PC-9 (cell line): ENCODE results near the gene GPR78. TPM values are rescaled to one million over a fixed set of nuclear protein-coding genes. Genes with fewer than 3 reads are reported as not detected.

Source experiments
- BruUV-seq: library from RNA; stranded (reverse); fragments of 400-500 nt; replicated peaks from 2 replicates; lab custom pipeline; 2021; lab: Mats Ljungman, UMichigan
- CTCF ChIA-PET: fragments of 300-600 bp; sonication (Branson Sonifier 250); formaldehyde crosslinking; loops from one replicate; lab custom pipeline; 2022; ENCODE audit warnings: antibody characterized with exemption; lab: Charles Lee
- POLR2A ChIA-PET: fragments of 300-600 bp; sonication (Branson Sonifier 250); formaldehyde crosslinking; loops from one replicate; lab custom pipeline; 2022; ENCODE audit warnings: antibody characterized with exemption; ENCODE audit not compliant: unreplicated experiment; lab: Charles Lee
- DNase-seq, 2 experiments: peaks; one replicate each; pipeline versions ENCODE4 v3.0.0 to v3.0.0-alpha.2; 2015 to 2022; ENCODE audit warnings: mixed read lengths in 1 of 2
- H2AFZ ChIP-seq: fragments of 200-600 bp; sonication (generic); 2 replicates; pipeline ENCODE4 v1.8.1; 2017; ENCODE audit warnings: antibody characterized with exemption
- H3F3A ChIP-seq: fragments of 200-600 bp; sonication (generic); 2 replicates; pipeline ENCODE4 v1.8.1; 2017; ENCODE audit warnings: antibody characterized with exemption, mild to moderate bottlenecking, low read depth; ENCODE audit not compliant: insufficient read depth
- H3K27ac ChIP-seq: fragments of 200-600 bp; sonication (generic); 2 replicates; pipeline ENCODE4 v1.6.1; 2016; ENCODE audit warnings: mixed run types
- H3K27me3 ChIP-seq: fragments of 200-600 bp; sonication (generic); 2 replicates; pipeline ENCODE4 v1.6.1; 2016; ENCODE audit warnings: low read depth, mixed run types; ENCODE audit not compliant: insufficient read depth
- H3K36me3 ChIP-seq: fragments of 200-600 bp; sonication (generic); 2 replicates; pipeline ENCODE4 v1.6.1; 2016; ENCODE audit warnings: low read depth, mixed run types
- H3K4me1 ChIP-seq: fragments of 200-600 bp; sonication (generic); replicated peaks from 2 replicates; pipeline ENCODE4 v1.6.1; 2016; ENCODE audit warnings: mixed run types; ENCODE audit not compliant: insufficient read depth
- H3K4me2 ChIP-seq: fragments of 200-600 bp; sonication (generic); 2 replicates; pipeline ENCODE4 v1.6.1; 2017; ENCODE audit warnings: mixed run types
- H3K4me3 ChIP-seq: fragments of 200-600 bp; sonication (generic); 2 replicates; pipeline ENCODE4 v1.6.1; 2016; ENCODE audit warnings: mixed run types
- H3K79me2 ChIP-seq: fragments of 200-600 bp; sonication (generic); 2 replicates; pipeline ENCODE4 v1.6.1; 2017; ENCODE audit warnings: low read depth, mixed run types
- H3K9me2 ChIP-seq: fragments of 200-600 bp; sonication (generic); 2 replicates; pipeline ENCODE4 v1.8.1; 2017; ENCODE audit warnings: mild to moderate bottlenecking; ENCODE audit not compliant: insufficient read depth
- H3K9me3 ChIP-seq: fragments of 200-600 bp; sonication (generic); 2 replicates; pipeline ENCODE4 v1.8.1; 2016; ENCODE audit warnings: low read depth; ENCODE audit not compliant: insufficient read depth
- H4K20me1 ChIP-seq: fragments of 200-600 bp; sonication (generic); 2 replicates; pipeline ENCODE4 v1.8.1; 2017; ENCODE audit not compliant: insufficient read depth
- CTCF ChIP-seq: fragments of 200-600 bp; sonication (generic); conservative IDR thresholded peaks from 2 replicates; pipeline ENCODE4 v1.6.1; 2017; ENCODE audit warnings: mixed run types, antibody characterized with exemption, mild to moderate bottlenecking, moderate library complexity
- EZH2 ChIP-seq: fragments of 200-600 bp; sonication (generic); IDR thresholded peaks from 2 replicates; pipeline ENCODE4 v1.8.0; 2017; ENCODE audit warnings: antibody characterized with exemption, low read depth
- intact Hi-C: fragments of 100-400 bp; cut with micrococcal nuclease; formaldehyde crosslinking; loops from one replicate; pipeline ENCODE4 v1.10.0; 2022; ENCODE audit not compliant: unreplicated experiment
- total RNA-seq: library from RNA; stranded (reverse); gene quantifications from 2 replicates; pipeline ENCODE4 v1.2.3, GENCODE V29; 2021

The GPR78 gene
- total RNA-seq, 1 experiment from 2014 or later = 56.6 TPM

DNA sequence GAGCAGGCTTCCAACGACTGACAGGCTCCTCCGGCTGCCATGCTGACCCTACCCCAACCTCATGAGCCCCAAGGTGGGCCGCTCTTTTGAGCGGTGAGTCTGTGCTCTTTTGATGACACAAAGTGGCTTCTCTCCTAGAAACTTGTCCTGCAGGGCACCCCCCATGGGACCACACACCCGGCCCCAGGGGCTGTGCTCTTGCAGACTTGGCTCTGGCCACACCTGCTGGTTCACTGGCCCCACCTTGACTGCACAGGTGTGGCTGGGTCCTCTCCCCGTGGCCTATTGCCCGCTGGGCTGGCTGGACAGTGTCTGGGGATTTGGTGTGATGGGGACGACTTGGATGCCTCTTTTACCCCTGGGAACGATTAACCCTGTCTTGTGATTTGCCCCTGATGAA, 10.9 kb downstream of the GPR78 start:
- H3K27me3 ChIP-seq = no peaks in the 10 kb centered on the region
- no peak overlapping the region for H3K4me3 ChIP-seq
- no peak overlapping the region for H2AFZ ChIP-seq
- H3F3A ChIP-seq = no peaks in the 10 kb centered on the region
- ChIA-PET CTCF (no interaction called here), POLR2A (no interaction called here)
- no peaks in the 10 kb centered on the region for H3K9me2 ChIP-seq
- H3K36me3 ChIP-seq = no peaks in the 10 kb centered on the region
- intact Hi-C loops = loop anchor here (10.0 kb wide), 1 partner anchor 346 kb away; no protein-coding TSS in a partner anchor
- no peak for DNase-seq
- TF ChIP-seq CTCF (no peak), EZH2 (no peak)
- H3K4me1 ChIP-seq = no peaks in the 10 kb centered on the region
- no peaks in the 10 kb centered on the region for H4K20me1 ChIP-seq
- H3K4me2 ChIP-seq = no peak overlapping the region
- H3K27ac ChIP-seq = no peak overlapping the region
- BruUV-seq = no TSS peak
- no peaks in the 10 kb centered on the region for H3K79me2 ChIP-seq
- no peaks in the 10 kb centered on the region for H3K9me3 ChIP-seq

GRCh38 chr4:8591626-8592365, 11.6 kb downstream of the GPR78 start:
- ChIA-PET CTCF (interaction anchor here (0.6 kb wide), 1 partner anchor 12 kb away, joined by 3 read pairs; no protein-coding TSS in a partner anchor), POLR2A (no interaction called here)
- no peak for TF ChIP-seq EZH2
- Histone ChIP-seq H4K20me1 (no peaks in the 10 kb centered on the region), H3K9me3 (no peaks in the 10 kb centered on the region), H3K4me1 (no peaks in the 10 kb centered on the region), H3K4me3 (no peak overlapping the region), H3K27me3 (no peaks in the 10 kb centered on the region), H3K27ac (no peak overlapping the region), H2AFZ (no peak overlapping the region), H3F3A (no peaks in the 10 kb centered on the region), H3K4me2 (no peak overlapping the region), H3K36me3 (no peaks in the 10 kb centered on the region), H3K9me2 (no peaks in the 10 kb centered on the region), H3K79me2 (no peaks in the 10 kb centered on the region)
- BruUV-seq = no TSS peak
- DNase-seq = no peak
- intact Hi-C loops = loop anchor here (10.0 kb wide), 1 partner anchor 347 kb away; no protein-coding TSS in a partner anchor

GRCh38 chr4:8592366-8593263, 12.4 kb downstream of the GPR78 start, which contains the start of gene CPZ:
CPZ (plus strand) TSS chr4:8592765; CDS start chr4:8592834, 69 bp downstream.
- H3K27me3 ChIP-seq = no peaks in the 10 kb centered on the region
- H3K4me2 ChIP-seq = no peak within 1 kb of the TSS
- ChIA-PET CTCF (interaction anchor here (0.6 kb wide), 1 partner anchor 12 kb away, joined by 3 read pairs; no protein-coding TSS in a partner anchor), POLR2A (no interaction called here)
- TF ChIP-seq EZH2 (no peak), CTCF (no peak)
- H3K27ac ChIP-seq = no peak within 1 kb of the TSS
- no peaks in the 10 kb centered on the region for H3F3A ChIP-seq
- intact Hi-C loops = loop anchor here (10.0 kb wide), 1 partner anchor 348 kb away; no protein-coding TSS in a partner anchor
- no peaks in the 10 kb centered on the region for H3K4me1 ChIP-seq
- DNase-seq = no peak
- H3K9me2 ChIP-seq = no peaks in the 10 kb centered on the region
- H2AFZ ChIP-seq = no peak within 1 kb of the TSS
- H3K36me3 ChIP-seq = no peaks in the 10 kb centered on the region
- no peaks in the 10 kb centered on the region for H3K79me2 ChIP-seq
- H3K4me3 ChIP-seq = no peak within 1 kb of the TSS
- H4K20me1 ChIP-seq = no peaks in the 10 kb centered on the region
- BruUV-seq = no TSS peak
- no peaks in the 10 kb centered on the region for H3K9me3 ChIP-seq
